Smooth muscle cell (in vitro differentiated cells): ENCODE measurements around the gene KRT39. TPM values are rescaled to one million over a fixed set of nuclear protein-coding genes. Genes with fewer than 3 reads are reported as not detected.

Experiments used
- DNase-seq: peaks from one replicate; lab custom pipeline; 2025; ENCODE audit not compliant: unreplicated experiment; lab: John Stamatoyannopoulos, UW
- H2AFZ ChIP-seq: fragments of 200-600 bp; sonication (generic); 2 replicates; pipeline ENCODE4 v1.6.0; 2016; ENCODE audit warnings: antibody characterized with exemption, low read depth, mild to moderate bottlenecking
- H3F3A ChIP-seq: fragments of 200-600 bp; sonication (generic); 2 replicates; pipeline ENCODE4 v1.6.0; 2017; ENCODE audit warnings: antibody characterized with exemption, low read depth
- H3K27ac ChIP-seq: fragments of 200-600 bp; sonication (generic); 2 replicates; pipeline ENCODE4 v1.5.1; 2016; ENCODE audit warnings: low read depth, mild to moderate bottlenecking
- H3K27me3 ChIP-seq: fragments of 200-600 bp; sonication (generic); 2 replicates; pipeline ENCODE4 v1.6.1; 2016; ENCODE audit warnings: low read depth, mild to moderate bottlenecking
- H3K36me3 ChIP-seq: fragments of 200-600 bp; sonication (generic); 2 replicates; pipeline ENCODE4 v1.5.1; 2016; ENCODE audit warnings: low read depth
- H3K4me1 ChIP-seq: fragments of 200-600 bp; sonication (generic); 2 replicates; pipeline ENCODE4 v1.5.1; 2016; ENCODE audit warnings: low read depth
- H3K4me2 ChIP-seq: fragments of 200-600 bp; sonication (generic); 2 replicates; pipeline ENCODE4 v1.6.0; 2016; ENCODE audit warnings: mild to moderate bottlenecking
- H3K4me3 ChIP-seq: fragments of 200-600 bp; sonication (generic); 2 replicates; pipeline ENCODE4 v1.5.1; 2016; ENCODE audit warnings: mild to moderate bottlenecking
- H3K79me2 ChIP-seq: fragments of 200-600 bp; sonication (generic); 2 replicates; pipeline ENCODE4 v1.6.0; 2016; ENCODE audit warnings: low read depth, mild to moderate bottlenecking
- H3K9ac ChIP-seq: fragments of 200-600 bp; sonication (generic); 2 replicates; pipeline ENCODE4 v1.6.0; 2016; ENCODE audit warnings: low read depth
- H3K9me3 ChIP-seq: fragments of 200-600 bp; sonication (generic); replicated peaks from 2 replicates; pipeline ENCODE4 v1.5.1; 2016; ENCODE audit warnings: low read depth
- H4K20me1 ChIP-seq: fragments of 200-600 bp; sonication (generic); 2 replicates; pipeline ENCODE4 v1.6.0; 2016; ENCODE audit warnings: low read depth
- CTCF ChIP-seq: fragments of 200-600 bp; sonication (generic); IDR thresholded peaks from 2 replicates; pipeline ENCODE4 v1.5.1; 2017; ENCODE audit warnings: borderline replicate concordance, mild to moderate bottlenecking, antibody characterized with exemption; ENCODE audit not compliant: insufficient read depth, poor library complexity, severe bottlenecking
- WGBS: methylation state at CpG from one replicate; pipeline ENCODE4 v1.1.7; 2016; ENCODE audit warnings: low lambda C conversion rate; 5-methylcytosine and 5-hydroxymethylcytosine counted together
- polyA plus RNA-seq: library from polyadenylated mRNA; unstranded; fragments of >200 nt; fragmentation: Nextera tagmentation; extraction: Ambion mirVana; gene quantifications from 2 replicates; pipeline ENCODE4 v1.2.1, GENCODE V29; 2016
- small RNA-seq: library from RNA; depleted of rRNA; stranded (forward); fragments of <200 nt; gene quantifications from one replicate; pipeline ENCODE3, GENCODE V24; 2014
- total RNA-seq: library from RNA; depleted of rRNA; stranded (reverse); fragments of >200 nt; gene quantifications from 2 replicates; pipeline ENCODE4 v1.2.3, GENCODE V29; 2014

KRT39 gene
- total and polyA plus RNA-seq, 2 experiments from 2014 or later = not detected

GRCh38 chr17:40910441-40910841, 56.3 kb downstream of the KRT39 start:
- DNase-seq = no peak
- Histone ChIP-seq H4K20me1 (no peaks in the 10 kb centered on the region), H2AFZ (peak overlapping the region; percentile 60), H3F3A (peaks cover 11% of the 10 kb centered on the region), H3K4me3 (peak overlapping the region; percentile 9), H3K36me3 (no peaks in the 10 kb centered on the region), H3K27me3 (no peaks in the 10 kb centered on the region), H3K4me2 (peak overlapping the region; percentile 77), H3K9ac (peak overlapping the region; percentile 60), H3K9me3 (no peaks in the 10 kb centered on the region), H3K79me2 (no peaks in the 10 kb centered on the region), H3K27ac (peak overlapping the region; percentile 92), H3K4me1 (peaks cover 21% of the 10 kb centered on the region)
- WGBS = 34% methylated on average over 3 of the region's 3 CpGs
- no peak for TF ChIP-seq CTCF

GRCh38 chr17:40909755-40910154, 57.0 kb downstream of the KRT39 start:
- Histone ChIP-seq H3K9me3 (no peaks in the 10 kb centered on the region), H2AFZ (no peak overlapping the region), H3K27ac (peak overlapping the region; percentile 92), H3K79me2 (no peaks in the 10 kb centered on the region), H3K9ac (peak overlapping the region; percentile 72), H4K20me1 (no peaks in the 10 kb centered on the region), H3F3A (peaks cover 11% of the 10 kb centered on the region), H3K27me3 (no peaks in the 10 kb centered on the region), H3K4me3 (peak overlapping the region; percentile 9), H3K4me1 (peaks cover 21% of the 10 kb centered on the region), H3K36me3 (no peaks in the 10 kb centered on the region), H3K4me2 (peak overlapping the region; percentile 77)
- TF ChIP-seq CTCF = no peak
- no peak for DNase-seq
- 39% methylated on average over 4 of the region's 4 CpGs for WGBS

GRCh38 chr17:40909351-40909750, 57.4 kb downstream of the KRT39 start:
- peak; percentile 74 for TF ChIP-seq CTCF
- peak; percentile 23 for DNase-seq
- Histone ChIP-seq H3K27ac (peak overlapping the region; percentile 92), H3K4me2 (peak overlapping the region; percentile 77), H3F3A (peaks cover 11% of the 10 kb centered on the region), H3K9ac (peak overlapping the region; percentile 72), H3K27me3 (no peaks in the 10 kb centered on the region), H2AFZ (no peak overlapping the region), H3K9me3 (no peaks in the 10 kb centered on the region), H3K4me1 (peaks cover 21% of the 10 kb centered on the region), H3K36me3 (no peaks in the 10 kb centered on the region), H4K20me1 (no peaks in the 10 kb centered on the region), H3K4me3 (no peak overlapping the region), H3K79me2 (no peaks in the 10 kb centered on the region)
- WGBS = 3% methylated on average over 5 of the region's 5 CpGs

Small RNA genes lying within 50 kb of the gene (small RNA-seq; reads per million reads assigned to genes)
- not detected for gene KRTAP3-4P

Other genes with a start within 250 kb of the KRT39 start
Only the 30 nearest of the 33 such genes appear.
- not detected in 2 replicates for gene KRT26, start 194.7 kb downstream of the KRT39 start, total RNA-seq
- not detected in 2 replicates for gene KRT26, start 194.7 kb downstream of the KRT39 start, polyA plus RNA-seq
- 1.1 TPM in 1 of 2 replicates, not detected in the other for gene KRT27, start 184.4 kb downstream of the KRT39 start, total RNA-seq
- 0.32 and 0.54 TPM in 2 replicates for gene KRT27, start 184.4 kb downstream of the KRT39 start, polyA plus RNA-seq
- gene KRT28, start 167.0 kb downstream of the KRT39 start, total RNA-seq = not detected in 2 replicates
- gene KRT28, start 167.0 kb downstream of the KRT39 start, polyA plus RNA-seq = not detected in 2 replicates
- gene KRT10, start 144.3 kb downstream of the KRT39 start, total RNA-seq = 29.0 and 48.0 TPM in 2 replicates
- gene KRT10, start 144.3 kb downstream of the KRT39 start, polyA plus RNA-seq = 186 and 189 TPM in 2 replicates
- gene KRT12, start 99.7 kb downstream of the KRT39 start, total RNA-seq = not detected in 2 replicates
- gene KRT12, start 99.7 kb downstream of the KRT39 start, polyA plus RNA-seq = not detected in 2 replicates
- gene KRT20, start 81.7 kb downstream of the KRT39 start, total RNA-seq = not detected in 2 replicates
- not detected in 2 replicates for gene KRT20, start 81.7 kb downstream of the KRT39 start, polyA plus RNA-seq
- 39.7 and 46.3 TPM in 2 replicates for gene KRT23, start 29.3 kb downstream of the KRT39 start, total RNA-seq
- 4.5 and 14.4 TPM in 2 replicates for gene KRT23, start 29.3 kb downstream of the KRT39 start, polyA plus RNA-seq
- not detected in 2 replicates for gene KRT40, start 17.4 kb upstream of the KRT39 start, total RNA-seq
- gene KRT40, start 17.4 kb upstream of the KRT39 start, polyA plus RNA-seq = not detected in 2 replicates
- not detected in 2 replicates for gene KRTAP3-3, start 27.2 kb upstream of the KRT39 start, total RNA-seq
- gene KRTAP3-3, start 27.2 kb upstream of the KRT39 start, polyA plus RNA-seq = not detected in 2 replicates
- not detected in 2 replicates for gene KRTAP3-2, start 33.0 kb upstream of the KRT39 start, total RNA-seq
- not detected in 2 replicates for gene KRTAP3-2, start 33.0 kb upstream of the KRT39 start, polyA plus RNA-seq
- 0.49 and 1.5 TPM in 2 replicates for gene KRTAP3-1, start 42.2 kb upstream of the KRT39 start, total RNA-seq
- 0.29 and 1.8 TPM in 2 replicates for gene KRTAP3-1, start 42.2 kb upstream of the KRT39 start, polyA plus RNA-seq
- gene KRTAP1-5, start 60.3 kb upstream of the KRT39 start, total RNA-seq = 3.0 TPM in 1 of 2 replicates, not detected in the other
- 1.1 TPM in 1 of 2 replicates, not detected in the other for gene KRTAP1-5, start 60.3 kb upstream of the KRT39 start, polyA plus RNA-seq
- not detected in 2 replicates for gene KRTAP1-4, start 63.2 kb upstream of the KRT39 start, total RNA-seq
- not detected in 2 replicates for gene KRTAP1-4, start 63.2 kb upstream of the KRT39 start, polyA plus RNA-seq
- gene KRTAP1-3, start 67.9 kb upstream of the KRT39 start, total RNA-seq = not detected in 2 replicates
- gene KRTAP1-3, start 67.9 kb upstream of the KRT39 start, polyA plus RNA-seq = not detected in 2 replicates
- not detected in 2 replicates for gene KRTAP1-1, start 74.5 kb upstream of the KRT39 start, total RNA-seq
- gene KRTAP1-1, start 74.5 kb upstream of the KRT39 start, polyA plus RNA-seq = not detected in 2 replicates
- gene KRTAP2-1, start 80.4 kb upstream of the KRT39 start, total RNA-seq = not detected in 2 replicates
- not detected in 2 replicates for gene KRTAP2-1, start 80.4 kb upstream of the KRT39 start, polyA plus RNA-seq
- gene KRTAP2-2, start 88.3 kb upstream of the KRT39 start, total RNA-seq = not detected in 2 replicates
- gene KRTAP2-2, start 88.3 kb upstream of the KRT39 start, polyA plus RNA-seq = not detected in 2 replicates
- gene KRTAP2-3, start 93.2 kb upstream of the KRT39 start, total RNA-seq = 3.5 and 17.3 TPM in 2 replicates
- gene KRTAP2-3, start 93.2 kb upstream of the KRT39 start, polyA plus RNA-seq = 21.0 and 71.9 TPM in 2 replicates
- not detected in 2 replicates for gene KRTAP2-4, start 98.9 kb upstream of the KRT39 start, total RNA-seq
- gene KRTAP2-4, start 98.9 kb upstream of the KRT39 start, polyA plus RNA-seq = 0.38 TPM in 1 of 2 replicates, not detected in the other
- not detected in 2 replicates for gene KRTAP4-7, start 117.2 kb upstream of the KRT39 start, total RNA-seq
- not detected in 2 replicates for gene KRTAP4-7, start 117.2 kb upstream of the KRT39 start, polyA plus RNA-seq
- gene KRTAP4-8, start 131.2 kb upstream of the KRT39 start, total RNA-seq = not detected in 2 replicates
- 0.56 TPM in 1 of 2 replicates, not detected in the other for gene KRTAP4-8, start 131.2 kb upstream of the KRT39 start, polyA plus RNA-seq
- not detected in 2 replicates for gene KRTAP4-16, start 135.3 kb upstream of the KRT39 start, total RNA-seq
- not detected in 2 replicates for gene KRTAP4-16, start 135.3 kb upstream of the KRT39 start, polyA plus RNA-seq
- 1.7 TPM in 1 of 2 replicates, not detected in the other for gene KRTAP4-9, start 138.4 kb upstream of the KRT39 start, total RNA-seq
- gene KRTAP4-9, start 138.4 kb upstream of the KRT39 start, polyA plus RNA-seq = not detected in 2 replicates
- not detected in 2 replicates for gene KRTAP4-11, start 151.4 kb upstream of the KRT39 start, total RNA-seq
- not detected in 2 replicates for gene KRTAP4-11, start 151.4 kb upstream of the KRT39 start, polyA plus RNA-seq
- not detected in 2 replicates for gene KRTAP4-12, start 157.2 kb upstream of the KRT39 start, total RNA-seq
- gene KRTAP4-12, start 157.2 kb upstream of the KRT39 start, polyA plus RNA-seq = not detected in 2 replicates
- gene KRTAP4-6, start 173.6 kb upstream of the KRT39 start, total RNA-seq = not detected in 2 replicates
- not detected in 2 replicates for gene KRTAP4-6, start 173.6 kb upstream of the KRT39 start, polyA plus RNA-seq
- gene KRTAP4-5, start 182.9 kb upstream of the KRT39 start, total RNA-seq = not detected in 2 replicates
- gene KRTAP4-5, start 182.9 kb upstream of the KRT39 start, polyA plus RNA-seq = not detected in 2 replicates
- not detected in 2 replicates for gene KRTAP4-4, start 193.8 kb upstream of the KRT39 start, total RNA-seq
- not detected in 2 replicates for gene KRTAP4-4, start 193.8 kb upstream of the KRT39 start, polyA plus RNA-seq
- gene KRTAP4-3, start 201.3 kb upstream of the KRT39 start, total RNA-seq = not detected in 2 replicates
- not detected in 2 replicates for gene KRTAP4-3, start 201.3 kb upstream of the KRT39 start, polyA plus RNA-seq
- gene KRTAP4-2, start 211.3 kb upstream of the KRT39 start, total RNA-seq = not detected in 2 replicates
- not detected in 2 replicates for gene KRTAP4-2, start 211.3 kb upstream of the KRT39 start, polyA plus RNA-seq